ENCODE results near the gene ZCCHC4. TPM values are rescaled to one million over a fixed set of nuclear protein-coding genes. Genes with fewer than 3 reads are reported as not detected.

ZCCHC4 gene
- total and polyA plus RNA-seq, 4 donors, result 4.3 to 24.3 (median 7.6) TPM

- no peaks in the 10 kb centered on the region for H3K4me1 ChIP-seq (ENCODE audit: control insufficient read depth in 5 of 5, insufficient read depth in 5 of 5, low read length in 5 of 5)
- H3K36me3 ChIP-seq (ENCODE audit: control insufficient read depth in 4 of 4, insufficient read depth in 4 of 4, low read length in 4 of 4), result no peaks in the 10 kb centered on the region
- H3K9me3 ChIP-seq (ENCODE audit: control insufficient read depth in 4 of 4, insufficient read depth in 3 of 4, low read length in 3 of 4), result no peaks in the 10 kb centered on the region
- H3K4me3 ChIP-seq, result no peak overlapping the region
- DNase-seq, result no peak
- 81 to 89% methylated on average over 5 of the region's 5 CpGs for WGBS, 2 donors
- H3K9ac ChIP-seq (ENCODE audit: insufficient read depth in 1 of 2, low read length in 2 of 2), result no peak overlapping the region
- H3K27ac ChIP-seq (ENCODE audit: low read depth in 1 of 2, low read length in 1 of 2), result no peak overlapping the region
- ATAC-seq (ENCODE audit: insufficient read depth, low FRiP score), result no peak
- no peaks in the 10 kb centered on the region for H3K27me3 ChIP-seq (ENCODE audit: control insufficient read depth in 3 of 3, insufficient read depth in 3 of 3, low read length in 2 of 3)
- no peak for TF ChIP-seq CTCF (IDR thresholded peaks at IDR 0.05; ENCODE audit: control extremely low read depth, extremely low read depth)
Measured at GRCh38 chr4:25345744-25346143, 33.2 kb downstream of the ZCCHC4 start.

GRCh38 chr4:25346913-25347312 is 34.3 kb downstream of the ZCCHC4 start:
- no peak overlapping the region for H3K9ac ChIP-seq (ENCODE audit: insufficient read depth in 1 of 2, low read length in 2 of 2)
- no peaks in the 10 kb centered on the region for H3K9me3 ChIP-seq (ENCODE audit: control insufficient read depth in 4 of 4, insufficient read depth in 3 of 4, low read length in 3 of 4)
- no peaks in the 10 kb centered on the region for H3K4me1 ChIP-seq (ENCODE audit: control insufficient read depth in 5 of 5, insufficient read depth in 5 of 5, low read length in 5 of 5)
- no peaks in the 10 kb centered on the region for H3K27me3 ChIP-seq (ENCODE audit: control insufficient read depth in 3 of 3, insufficient read depth in 3 of 3, low read length in 2 of 3)
- 62 to 84% methylated on average over 3 of the region's 3 CpGs for WGBS, 2 donors
- ATAC-seq (ENCODE audit: insufficient read depth, low FRiP score) (no peak), DNase-seq (no peak)
- no peak for TF ChIP-seq CTCF (IDR thresholded peaks at IDR 0.05; ENCODE audit: control extremely low read depth, extremely low read depth)
- H3K27ac ChIP-seq (ENCODE audit: low read depth in 1 of 2, low read length in 1 of 2), result no peak overlapping the region
- peaks cover 0 to 3% (median 0%) of the 10 kb centered on the region in 4 donors for H3K36me3 ChIP-seq (ENCODE audit: control insufficient read depth in 4 of 4, insufficient read depth in 4 of 4, low read length in 4 of 4)
- no peak overlapping the region for H3K4me3 ChIP-seq

- ATAC-seq (ENCODE audit: insufficient read depth, low FRiP score) (no peak), DNase-seq (no peak)
- peaks cover 0 to 3% (median 0%) of the 10 kb centered on the region in 4 donors for H3K36me3 ChIP-seq (ENCODE audit: control insufficient read depth in 4 of 4, insufficient read depth in 4 of 4, low read length in 4 of 4)
- H3K4me1 ChIP-seq (ENCODE audit: control insufficient read depth in 5 of 5, insufficient read depth in 5 of 5, low read length in 5 of 5), result no peaks in the 10 kb centered on the region
- H3K27me3 ChIP-seq (ENCODE audit: control insufficient read depth in 3 of 3, insufficient read depth in 3 of 3, low read length in 2 of 3), result no peaks in the 10 kb centered on the region
- no peak for TF ChIP-seq CTCF (IDR thresholded peaks at IDR 0.05; ENCODE audit: control extremely low read depth, extremely low read depth)
- no peak overlapping the region for H3K27ac ChIP-seq (ENCODE audit: low read depth in 1 of 2, low read length in 1 of 2)
- 81 to 93% methylated on average over 2 of the region's 2 CpGs for WGBS, 2 donors
- no peaks in the 10 kb centered on the region for H3K9me3 ChIP-seq (ENCODE audit: control insufficient read depth in 4 of 4, insufficient read depth in 3 of 4, low read length in 3 of 4)
- H3K4me3 ChIP-seq, result no peak overlapping the region
- no peak overlapping the region for H3K9ac ChIP-seq (ENCODE audit: insufficient read depth in 1 of 2, low read length in 2 of 2)
Measured at GRCh38 chr4:25347473-25347872, 34.9 kb downstream of the ZCCHC4 start.

- no peak for ATAC-seq (ENCODE audit: insufficient read depth, low FRiP score)
- Histone ChIP-seq H3K4me3 (no peak overlapping the region), H3K4me1 (ENCODE audit: control insufficient read depth in 5 of 5, insufficient read depth in 5 of 5, low read length in 5 of 5) (no peaks in the 10 kb centered on the region), H3K27me3 (ENCODE audit: control insufficient read depth in 3 of 3, insufficient read depth in 3 of 3, low read length in 2 of 3) (no peaks in the 10 kb centered on the region), H3K27ac (ENCODE audit: low read depth in 1 of 2, low read length in 1 of 2) (no peak overlapping the region), H3K36me3 (ENCODE audit: control insufficient read depth in 4 of 4, insufficient read depth in 4 of 4, low read length in 4 of 4) (peaks cover 0 to 3% (median 0%) of the 10 kb centered on the region in 4 donors), H3K9me3 (ENCODE audit: control insufficient read depth in 4 of 4, insufficient read depth in 3 of 4, low read length in 3 of 4) (no peaks in the 10 kb centered on the region), H3K9ac (ENCODE audit: insufficient read depth in 1 of 2, low read length in 2 of 2) (no peak overlapping the region)
- no peak for TF ChIP-seq CTCF (IDR thresholded peaks at IDR 0.05; ENCODE audit: control extremely low read depth, extremely low read depth)
- WGBS, 2 donors, result 71 to 99% methylated on average over 2 of the region's 2 CpGs
- no peak for DNase-seq
Measured at GRCh38 chr4:25347971-25348370, 35.4 kb downstream of the ZCCHC4 start.
